WTC11 (cell line): ENCODE measurements around the gene MAMLD1. TPM values are rescaled to one million over a fixed set of nuclear protein-coding genes. Genes with fewer than 3 reads are reported as not detected.

Experiments used
- ATAC-seq: fragments of 200-7000 bp; cut with Tn5 transposase; 2 replicates; pipeline ENCODE4 v1.10.0; 2021; ENCODE audit warnings: mild to moderate bottlenecking, moderate library complexity
- CTCF ChIA-PET: fragments of 300-600 bp; sonication (Branson Sonifier 250); formaldehyde crosslinking; loops from one replicate; lab custom pipeline; 2021; ENCODE audit warnings: antibody characterized with exemption; lab: Charles Lee
- POLR2A ChIA-PET: fragments of 350-600 bp; sonication (Branson Sonifier 250); formaldehyde crosslinking; loops from one replicate; lab custom pipeline; 2021; ENCODE audit warnings: antibody characterized with exemption; lab: Charles Lee
- DNase-seq: peaks from one replicate; pipeline ENCODE4 v3.0.0; 2021; ENCODE audit warnings: low spot score
- H3K27ac Mint-ChIP-seq: 2 replicates; pipeline ENCODE4 v1.8.0; 2021; ENCODE audit warnings: mixed read lengths
- H3K27me3 Mint-ChIP-seq: 2 replicates; pipeline ENCODE4 v1.8.0; 2021; ENCODE audit warnings: low read depth, mild to moderate bottlenecking, moderate library complexity, mixed read lengths
- H3K36me3 Mint-ChIP-seq: 2 replicates; pipeline ENCODE4 v1.8.0; 2021; ENCODE audit warnings: mixed read lengths
- H3K4me1 Mint-ChIP-seq: 2 replicates; pipeline ENCODE4 v1.8.0; 2022; ENCODE audit warnings: mixed read lengths
- H3K4me3 Mint-ChIP-seq: 2 replicates; pipeline ENCODE4 v1.8.0; 2021; ENCODE audit warnings: mild to moderate bottlenecking, moderate library complexity, mixed read lengths
- H3K9me3 Mint-ChIP-seq: 2 replicates; pipeline ENCODE4 v1.8.0; 2021; ENCODE audit warnings: mixed read lengths
- CREB1 ChIP-seq: sonication (generic); formaldehyde crosslinking; IDR thresholded peaks from 2 replicates; pipeline ENCODE4 v1.8.0; 2023; ENCODE audit warnings: mild to moderate bottlenecking, missing genetic modification reagents
- ESRRA ChIP-seq: sonication (generic); formaldehyde crosslinking; IDR thresholded peaks from 2 replicates; pipeline ENCODE4 v1.8.1; 2022; ENCODE audit warnings: mild to moderate bottlenecking, missing genetic modification reagents, borderline replicate concordance
- FOXP4 ChIP-seq: sonication (generic); formaldehyde crosslinking; IDR thresholded peaks from 2 replicates; pipeline ENCODE4 v1.8.0; 2022; ENCODE audit warnings: mild to moderate bottlenecking, missing genetic modification reagents
- IRF2 ChIP-seq: sonication (generic); formaldehyde crosslinking; IDR thresholded peaks from 2 replicates; pipeline ENCODE4 v1.8.0; 2022; ENCODE audit warnings: low read depth, missing genetic modification reagents, borderline replicate concordance
- NR3C1 ChIP-seq: sonication (generic); formaldehyde crosslinking; conservative IDR thresholded peaks from 2 replicates; pipeline ENCODE4 v1.8.1; 2023; ENCODE audit warnings: low read depth, mild to moderate bottlenecking, missing genetic modification reagents
- PRRX2 ChIP-seq: fragments of 250-450 bp; sonication (Bioruptor Pico); IDR thresholded peaks from 2 replicates; pipeline ENCODE4 v1.8.0; 2021; ENCODE audit warnings: mild to moderate bottlenecking
- RORB ChIP-seq: fragments of 250-450 bp; sonication (Bioruptor Pico); IDR thresholded peaks from 2 replicates; pipeline ENCODE4 v1.9.0; 2021; ENCODE audit warnings: mild to moderate bottlenecking
- TCF7 ChIP-seq: sonication (generic); formaldehyde crosslinking; IDR thresholded peaks from 2 replicates; pipeline ENCODE4 v1.8.0; 2022; ENCODE audit warnings: mild to moderate bottlenecking, low read depth, missing genetic modification reagents, moderate library complexity
- TEAD4 ChIP-seq: sonication (generic); formaldehyde crosslinking; IDR thresholded peaks from 2 replicates; pipeline ENCODE4 v1.8.0; 2022; ENCODE audit warnings: mild to moderate bottlenecking, missing genetic modification reagents
- ZNF121 ChIP-seq: sonication (generic); formaldehyde crosslinking; IDR thresholded peaks from 2 replicates; pipeline ENCODE4 v1.8.0; 2023; ENCODE audit warnings: missing genetic modification reagents
- total RNA-seq: library from RNA; stranded (reverse); gene quantifications from 3 replicates; pipeline ENCODE4 v1.2.3, GENCODE V29; 2021
- TF ChIP-seq, protein P1 (sequence below): fragments of 250-450 bp; sonication (Bioruptor Pico); conservative IDR thresholded peaks from 2 replicates; pipeline ENCODE4 v1.9.0; 2021; ENCODE audit warnings: mild to moderate bottlenecking
- TF ChIP-seq, protein P2 (sequence below): fragments of 250-450 bp; sonication (Bioruptor Pico); IDR thresholded peaks from 2 replicates; pipeline ENCODE4 v1.9.0; 2021; ENCODE audit warnings: mild to moderate bottlenecking, borderline replicate concordance
- TF ChIP-seq, protein P3 (sequence below): fragments of 250-450 bp; sonication (Bioruptor Pico); IDR thresholded peaks from 2 replicates; pipeline ENCODE4 v1.9.0; 2021; ENCODE audit warnings: moderate library complexity, mild to moderate bottlenecking, inconsistent platforms, borderline replicate concordance
- TF ChIP-seq, protein P4 (sequence below): sonication (generic); formaldehyde crosslinking; IDR thresholded peaks from 2 replicates; pipeline ENCODE4 v1.8.0; 2022; ENCODE audit warnings: mild to moderate bottlenecking, missing genetic modification reagents
- TF ChIP-seq, protein P5 (sequence below): sonication (generic); formaldehyde crosslinking; IDR thresholded peaks from 2 replicates; pipeline ENCODE4 v1.8.0; 2023; ENCODE audit warnings: mild to moderate bottlenecking, missing genetic modification reagents
- TF ChIP-seq, protein P6 (sequence below): sonication (generic); formaldehyde crosslinking; IDR thresholded peaks from 2 replicates; pipeline ENCODE4 v1.8.1; 2022; ENCODE audit warnings: low read depth, mild to moderate bottlenecking, moderate library complexity, missing genetic modification reagents, borderline replicate concordance

Gene MAMLD1
- total RNA-seq, 1 experiment from 2014 or later = 0.35 TPM

- TF ChIP-seq FOXP4 (CRISPR knock-in tag) (no peak), TEAD4 (CRISPR knock-in tag) (no peak), CREB1 (CRISPR knock-in tag) (no peak), ZNF121 (no peak), RORB (CRISPR knock-in tag) (no peak), IRF2 (CRISPR knock-in tag) (no peak)
- TF ChIP-seq, protein P1, sequence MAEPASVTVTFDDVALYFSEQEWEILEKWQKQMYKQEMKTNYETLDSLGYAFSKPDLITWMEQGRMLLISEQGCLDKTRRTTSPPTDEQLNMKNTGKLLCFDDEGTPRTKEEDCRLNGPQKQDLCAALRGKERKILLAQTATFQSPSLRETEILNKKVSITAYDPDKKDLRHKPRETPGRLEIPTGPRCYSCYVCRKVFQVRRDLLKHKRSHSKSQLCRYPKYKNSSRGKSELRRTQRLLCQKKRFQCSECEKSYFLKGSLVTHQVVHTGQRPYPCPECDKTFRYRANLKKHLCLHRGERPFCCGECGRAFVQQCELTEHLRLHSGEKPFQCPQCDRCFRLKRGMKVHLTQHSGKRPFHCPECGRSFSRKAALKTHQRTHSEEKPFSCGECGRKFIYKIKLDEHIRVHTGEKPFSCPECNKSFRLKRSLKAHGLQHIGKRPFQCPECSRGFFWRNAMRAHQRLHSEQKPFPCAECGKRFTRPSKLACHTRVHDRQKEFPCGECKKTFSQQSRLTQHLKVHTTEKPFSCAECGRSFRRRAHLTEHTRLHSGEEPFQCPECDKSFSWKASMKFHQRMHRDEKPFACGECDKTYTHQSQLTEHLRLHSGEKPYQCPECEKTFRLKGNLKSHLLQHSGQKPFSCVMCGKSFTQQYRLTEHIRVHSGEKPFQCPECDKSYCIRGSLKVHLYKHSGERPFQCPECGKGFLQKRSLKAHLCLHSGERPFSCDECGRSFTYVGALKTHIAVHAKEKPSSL (CRISPR knock-in tag) = no peak
- TF ChIP-seq, protein P2, sequence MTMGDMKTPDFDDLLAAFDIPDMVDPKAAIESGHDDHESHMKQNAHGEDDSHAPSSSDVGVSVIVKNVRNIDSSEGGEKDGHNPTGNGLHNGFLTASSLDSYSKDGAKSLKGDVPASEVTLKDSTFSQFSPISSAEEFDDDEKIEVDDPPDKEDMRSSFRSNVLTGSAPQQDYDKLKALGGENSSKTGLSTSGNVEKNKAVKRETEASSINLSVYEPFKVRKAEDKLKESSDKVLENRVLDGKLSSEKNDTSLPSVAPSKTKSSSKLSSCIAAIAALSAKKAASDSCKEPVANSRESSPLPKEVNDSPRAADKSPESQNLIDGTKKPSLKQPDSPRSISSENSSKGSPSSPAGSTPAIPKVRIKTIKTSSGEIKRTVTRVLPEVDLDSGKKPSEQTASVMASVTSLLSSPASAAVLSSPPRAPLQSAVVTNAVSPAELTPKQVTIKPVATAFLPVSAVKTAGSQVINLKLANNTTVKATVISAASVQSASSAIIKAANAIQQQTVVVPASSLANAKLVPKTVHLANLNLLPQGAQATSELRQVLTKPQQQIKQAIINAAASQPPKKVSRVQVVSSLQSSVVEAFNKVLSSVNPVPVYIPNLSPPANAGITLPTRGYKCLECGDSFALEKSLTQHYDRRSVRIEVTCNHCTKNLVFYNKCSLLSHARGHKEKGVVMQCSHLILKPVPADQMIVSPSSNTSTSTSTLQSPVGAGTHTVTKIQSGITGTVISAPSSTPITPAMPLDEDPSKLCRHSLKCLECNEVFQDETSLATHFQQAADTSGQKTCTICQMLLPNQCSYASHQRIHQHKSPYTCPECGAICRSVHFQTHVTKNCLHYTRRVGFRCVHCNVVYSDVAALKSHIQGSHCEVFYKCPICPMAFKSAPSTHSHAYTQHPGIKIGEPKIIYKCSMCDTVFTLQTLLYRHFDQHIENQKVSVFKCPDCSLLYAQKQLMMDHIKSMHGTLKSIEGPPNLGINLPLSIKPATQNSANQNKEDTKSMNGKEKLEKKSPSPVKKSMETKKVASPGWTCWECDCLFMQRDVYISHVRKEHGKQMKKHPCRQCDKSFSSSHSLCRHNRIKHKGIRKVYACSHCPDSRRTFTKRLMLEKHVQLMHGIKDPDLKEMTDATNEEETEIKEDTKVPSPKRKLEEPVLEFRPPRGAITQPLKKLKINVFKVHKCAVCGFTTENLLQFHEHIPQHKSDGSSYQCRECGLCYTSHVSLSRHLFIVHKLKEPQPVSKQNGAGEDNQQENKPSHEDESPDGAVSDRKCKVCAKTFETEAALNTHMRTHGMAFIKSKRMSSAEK (CRISPR knock-in tag) = no peak
- TF ChIP-seq, protein P3, sequence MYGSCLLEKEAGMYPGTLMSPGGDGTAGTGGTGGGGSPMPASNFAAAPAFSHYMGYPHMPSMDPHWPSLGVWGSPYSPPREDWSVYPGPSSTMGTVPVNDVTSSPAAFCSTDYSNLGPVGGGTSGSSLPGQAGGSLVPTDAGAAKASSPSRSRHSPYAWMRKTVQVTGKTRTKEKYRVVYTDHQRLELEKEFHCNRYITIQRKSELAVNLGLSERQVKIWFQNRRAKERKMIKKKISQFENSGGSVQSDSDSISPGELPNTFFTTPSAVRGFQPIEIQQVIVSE (CRISPR knock-in tag) = no peak
- TF ChIP-seq, protein P4, sequence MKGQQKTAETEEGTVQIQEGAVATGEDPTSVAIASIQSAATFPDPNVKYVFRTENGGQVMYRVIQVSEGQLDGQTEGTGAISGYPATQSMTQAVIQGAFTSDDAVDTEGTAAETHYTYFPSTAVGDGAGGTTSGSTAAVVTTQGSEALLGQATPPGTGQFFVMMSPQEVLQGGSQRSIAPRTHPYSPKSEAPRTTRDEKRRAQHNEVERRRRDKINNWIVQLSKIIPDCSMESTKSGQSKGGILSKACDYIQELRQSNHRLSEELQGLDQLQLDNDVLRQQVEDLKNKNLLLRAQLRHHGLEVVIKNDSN = no peak
Measured at GRCh38 chrX:150409964-150410363, 46.8 kb downstream of the MAMLD1 start (continued).

DNA sequence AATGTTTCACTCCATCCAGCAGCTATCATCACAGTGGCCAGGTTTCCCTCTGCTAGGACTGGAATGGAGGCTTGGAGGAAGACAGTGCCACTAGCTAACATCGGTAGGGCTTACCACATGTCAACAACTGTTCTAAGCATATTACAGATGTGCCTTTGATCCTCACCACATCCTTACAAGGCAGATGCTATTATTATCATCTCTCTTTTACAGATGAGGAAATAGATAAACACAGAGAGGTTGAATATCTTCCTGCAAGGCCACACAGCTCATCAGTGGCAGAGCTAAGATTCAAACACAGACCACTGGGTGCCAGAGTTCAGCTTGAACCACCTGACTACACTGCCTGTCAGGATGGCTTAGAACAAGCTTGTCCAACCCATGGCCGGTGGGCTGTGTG is 47.4 kb downstream of the MAMLD1 start:
- Mint-ChIP-seq H3K27ac (no peak overlapping the region), H3K4me1 (peaks cover 9% of the 10 kb centered on the region), H3K36me3 (no peaks in the 10 kb centered on the region), H3K9me3 (no peaks in the 10 kb centered on the region), H3K27me3 (no peaks in the 10 kb centered on the region), H3K4me3 (no peak overlapping the region)
- no peak for ATAC-seq
- no peak for DNase-seq
- ChIA-PET POLR2A (no interaction called here), CTCF (interaction anchor here (1.1 kb wide), 1 partner anchor 45 kb away, joined by 3 read pairs; no protein-coding TSS in a partner anchor)
- TF ChIP-seq ESRRA (CRISPR knock-in tag) = no peak
- TF ChIP-seq, protein P3 (CRISPR knock-in tag) = no peak
- TF ChIP-seq NR3C1 (CRISPR knock-in tag) = no peak

DNA sequence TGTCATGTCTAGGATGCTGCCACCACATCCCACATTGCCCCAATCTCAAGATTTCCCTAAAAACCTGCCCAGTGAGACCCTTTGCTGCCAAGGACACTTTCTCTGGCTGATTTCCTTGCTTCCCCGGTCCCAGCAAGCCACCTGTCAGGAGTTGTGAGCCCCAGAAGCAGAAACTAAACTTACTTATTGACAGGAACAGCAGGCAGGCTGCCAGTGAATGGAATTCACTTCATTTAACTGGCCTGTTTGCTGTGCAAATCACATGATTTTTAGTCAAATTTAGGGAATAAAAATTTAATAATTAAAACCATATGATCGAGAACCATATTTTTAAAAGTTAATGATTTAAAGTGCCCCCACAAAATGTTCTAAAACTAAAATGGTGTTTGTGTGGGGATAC is 48.5 kb downstream of the MAMLD1 start:
- peaks cover 9% of the 10 kb centered on the region for H3K4me1 Mint-ChIP-seq
- H3K4me3 Mint-ChIP-seq = no peak overlapping the region
- no peaks in the 10 kb centered on the region for H3K9me3 Mint-ChIP-seq
- ATAC-seq = no peak
- no peak for DNase-seq
- ChIA-PET CTCF (interaction anchor here (1.6 kb wide), 1 partner anchor 47 kb away, joined by 9 read pairs; no protein-coding TSS in a partner anchor), POLR2A (no interaction called here)
- no peaks in the 10 kb centered on the region for H3K27me3 Mint-ChIP-seq
- no peaks in the 10 kb centered on the region for H3K36me3 Mint-ChIP-seq
- H3K27ac Mint-ChIP-seq = no peak overlapping the region
- no peak for TF ChIP-seq PRRX2 (CRISPR knock-in tag)
- TF ChIP-seq, protein P5, sequence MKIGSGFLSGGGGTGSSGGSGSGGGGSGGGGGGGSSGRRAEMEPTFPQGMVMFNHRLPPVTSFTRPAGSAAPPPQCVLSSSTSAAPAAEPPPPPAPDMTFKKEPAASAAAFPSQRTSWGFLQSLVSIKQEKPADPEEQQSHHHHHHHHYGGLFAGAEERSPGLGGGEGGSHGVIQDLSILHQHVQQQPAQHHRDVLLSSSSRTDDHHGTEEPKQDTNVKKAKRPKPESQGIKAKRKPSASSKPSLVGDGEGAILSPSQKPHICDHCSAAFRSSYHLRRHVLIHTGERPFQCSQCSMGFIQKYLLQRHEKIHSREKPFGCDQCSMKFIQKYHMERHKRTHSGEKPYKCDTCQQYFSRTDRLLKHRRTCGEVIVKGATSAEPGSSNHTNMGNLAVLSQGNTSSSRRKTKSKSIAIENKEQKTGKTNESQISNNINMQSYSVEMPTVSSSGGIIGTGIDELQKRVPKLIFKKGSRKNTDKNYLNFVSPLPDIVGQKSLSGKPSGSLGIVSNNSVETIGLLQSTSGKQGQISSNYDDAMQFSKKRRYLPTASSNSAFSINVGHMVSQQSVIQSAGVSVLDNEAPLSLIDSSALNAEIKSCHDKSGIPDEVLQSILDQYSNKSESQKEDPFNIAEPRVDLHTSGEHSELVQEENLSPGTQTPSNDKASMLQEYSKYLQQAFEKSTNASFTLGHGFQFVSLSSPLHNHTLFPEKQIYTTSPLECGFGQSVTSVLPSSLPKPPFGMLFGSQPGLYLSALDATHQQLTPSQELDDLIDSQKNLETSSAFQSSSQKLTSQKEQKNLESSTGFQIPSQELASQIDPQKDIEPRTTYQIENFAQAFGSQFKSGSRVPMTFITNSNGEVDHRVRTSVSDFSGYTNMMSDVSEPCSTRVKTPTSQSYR (CRISPR knock-in tag) = no peak
- TF ChIP-seq, protein P6, sequence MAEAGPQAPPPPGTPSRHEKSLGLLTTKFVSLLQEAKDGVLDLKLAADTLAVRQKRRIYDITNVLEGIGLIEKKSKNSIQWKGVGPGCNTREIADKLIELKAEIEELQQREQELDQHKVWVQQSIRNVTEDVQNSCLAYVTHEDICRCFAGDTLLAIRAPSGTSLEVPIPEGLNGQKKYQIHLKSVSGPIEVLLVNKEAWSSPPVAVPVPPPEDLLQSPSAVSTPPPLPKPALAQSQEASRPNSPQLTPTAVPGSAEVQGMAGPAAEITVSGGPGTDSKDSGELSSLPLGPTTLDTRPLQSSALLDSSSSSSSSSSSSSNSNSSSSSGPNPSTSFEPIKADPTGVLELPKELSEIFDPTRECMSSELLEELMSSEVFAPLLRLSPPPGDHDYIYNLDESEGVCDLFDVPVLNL (CRISPR knock-in tag) = no peak
- no peak for TF ChIP-seq TCF7 (CRISPR knock-in tag)
